Karpas-422 (cell line): ENCODE results near the gene LAMTOR2. TPM values are rescaled to one million over a fixed set of nuclear protein-coding genes. Genes with fewer than 3 reads are reported as not detected.

Source experiments
- DNase-seq: peaks from one replicate; pipeline ENCODE4 v3.0.0-alpha.2; 2015
- H2AFZ ChIP-seq: fragments of 200-600 bp; sonication (generic); 2 replicates; pipeline ENCODE4 v1.6.1; 2014; ENCODE audit warnings: antibody characterized with exemption, low read length, mixed read lengths
- H3K27ac ChIP-seq: fragments of 200-600 bp; sonication (generic); 2 replicates; pipeline ENCODE4 v1.5.1; 2014; ENCODE audit warnings: mild to moderate bottlenecking, low read length, moderate library complexity
- H3K27me3 ChIP-seq: fragments of 200-600 bp; sonication (generic); 2 replicates; pipeline ENCODE4 v1.6.1; 2014; ENCODE audit warnings: low read length, mixed read lengths
- H3K36me3 ChIP-seq: fragments of 200-600 bp; sonication (generic); 2 replicates; pipeline ENCODE4 v1.6.1; 2014; ENCODE audit warnings: low read length, mixed read lengths; ENCODE audit not compliant: insufficient read depth
- H3K4me1 ChIP-seq: fragments of 200-600 bp; sonication (generic); 2 replicates; pipeline ENCODE4 v1.6.1; 2014; ENCODE audit warnings: mild to moderate bottlenecking, low read length, mixed read lengths
- H3K4me2 ChIP-seq: fragments of 200-600 bp; sonication (generic); 2 replicates; pipeline ENCODE4 v1.6.1; 2014; ENCODE audit warnings: low read length, low read depth, mild to moderate bottlenecking; ENCODE audit not compliant: poor library complexity, severe bottlenecking
- H3K4me3 ChIP-seq: fragments of 200-600 bp; sonication (generic); 2 replicates; pipeline ENCODE4 v1.5.1; 2014; ENCODE audit warnings: mild to moderate bottlenecking, antibody characterized with exemption, low read length, mixed read lengths
- H3K79me2 ChIP-seq: fragments of 200-600 bp; sonication (generic); 2 replicates; pipeline ENCODE4 v1.6.1; 2014; ENCODE audit warnings: mild to moderate bottlenecking, low read length, mixed read lengths
- H3K9ac ChIP-seq: fragments of 200-600 bp; sonication (generic); 2 replicates; pipeline ENCODE4 v1.6.0; 2014; ENCODE audit warnings: low read length
- H3K9me2 ChIP-seq: fragments of 200-600 bp; sonication (generic), shearing (Covaris generic); replicated peaks from 2 replicates; pipeline ENCODE4 v1.6.0; 2014; ENCODE audit warnings: mild to moderate bottlenecking, low read length, moderate library complexity; ENCODE audit not compliant: insufficient read depth
- H3K9me3 ChIP-seq: fragments of 300-700, 200-600 bp; sonication (generic); 2 replicates; pipeline ENCODE4 v1.6.1; 2014; ENCODE audit warnings: low read length, mixed read lengths
- H4K20me1 ChIP-seq: fragments of 200-600 bp; sonication (generic); 2 replicates; pipeline ENCODE4 v1.6.1; 2014; ENCODE audit warnings: mild to moderate bottlenecking, antibody characterized with exemption, low read length, low read depth; ENCODE audit not compliant: insufficient read depth
- total RNA-seq: library from RNA; depleted of rRNA; stranded (reverse); fragments of >200 nt; shearing (Covaris generic); gene quantifications from 2 replicates; pipeline ENCODE4 v1.2.3, GENCODE V29; 2014; ENCODE audit warnings: low replicate concordance

Gene LAMTOR2
- total RNA-seq, 1 experiment from 2014 or later, result 106 TPM

DNA sequence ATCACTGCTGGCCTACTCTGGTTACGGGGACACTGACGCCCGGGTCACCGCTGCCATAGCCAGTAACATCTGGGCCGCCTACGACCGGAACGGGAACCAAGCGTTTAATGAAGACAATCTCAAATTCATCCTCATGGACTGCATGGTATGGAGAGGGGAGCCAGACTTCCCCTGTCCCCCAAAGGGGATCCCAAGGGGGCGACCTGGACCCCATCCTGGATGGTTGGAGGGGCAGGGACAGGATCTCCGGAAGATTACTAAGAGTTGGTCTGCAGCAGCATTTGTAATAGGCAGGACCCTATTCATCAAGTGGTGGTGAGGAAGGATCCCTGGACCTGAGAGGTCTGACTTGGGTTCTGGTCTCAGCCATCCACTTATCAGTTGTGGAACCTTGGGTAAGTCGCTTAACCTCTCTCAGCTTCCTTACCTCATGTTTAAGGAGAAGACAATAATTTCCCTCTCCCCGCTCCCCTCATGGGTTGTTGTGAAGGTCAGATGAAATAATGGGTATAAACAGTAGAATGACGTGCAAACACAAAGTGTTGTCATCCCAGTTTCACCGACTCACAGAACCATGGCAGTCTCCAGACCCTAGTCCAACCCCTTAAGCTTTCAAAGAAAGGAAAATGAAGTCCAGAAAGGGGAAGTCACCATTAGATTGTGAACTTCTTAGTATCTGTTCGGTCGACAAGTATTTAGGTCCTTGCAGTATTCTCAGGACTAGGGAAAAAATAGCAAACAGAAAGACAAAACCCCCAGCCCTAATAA lies 883 bp downstream of the LAMTOR2 start:
- Histone ChIP-seq H3K79me2 (peaks cover 38% of the 10 kb centered on the region), H4K20me1 (peaks cover 5% of the 10 kb centered on the region; the same call in 1 of the 2 replicates), H3K4me2 (peak overlapping the region; percentile 80), H3K9me2 (no peaks in the 10 kb centered on the region), H3K4me3 (peak overlapping the region; percentile 92), H3K9ac (peak overlapping the region; percentile 82), H3K27me3 (no peaks in the 10 kb centered on the region), H3K27ac (peak overlapping the region; percentile 29; the same call in 1 of the 2 replicates), H2AFZ (no peak overlapping the region; the same call in 1 of the 2 replicates), H3K36me3 (no peaks in the 10 kb centered on the region), H3K4me1 (peaks cover 19% of the 10 kb centered on the region), H3K9me3 (no peaks in the 10 kb centered on the region)
- DNase-seq, result peak; percentile 59

- H3K9me2 ChIP-seq, result no peaks in the 10 kb centered on the region
- H3K27ac ChIP-seq, result no peak overlapping the region
- H3K9me3 ChIP-seq, result no peaks in the 10 kb centered on the region
- no peaks in the 10 kb centered on the region for H4K20me1 ChIP-seq
- H3K79me2 ChIP-seq, result peaks cover 32% of the 10 kb centered on the region
- no peak overlapping the region for H3K4me3 ChIP-seq
- H3K4me1 ChIP-seq, result peaks cover 19% of the 10 kb centered on the region
- H3K27me3 ChIP-seq, result no peaks in the 10 kb centered on the region
- peak overlapping the region; percentile 80 for H3K4me2 ChIP-seq
- no peak overlapping the region for H3K9ac ChIP-seq
- H3K36me3 ChIP-seq, result no peaks in the 10 kb centered on the region
- H2AFZ ChIP-seq, result no peak overlapping the region
- DNase-seq, result no peak
Measured at GRCh38 chr1:156056326-156056849, 1.8 kb downstream of the LAMTOR2 start.

DNA sequence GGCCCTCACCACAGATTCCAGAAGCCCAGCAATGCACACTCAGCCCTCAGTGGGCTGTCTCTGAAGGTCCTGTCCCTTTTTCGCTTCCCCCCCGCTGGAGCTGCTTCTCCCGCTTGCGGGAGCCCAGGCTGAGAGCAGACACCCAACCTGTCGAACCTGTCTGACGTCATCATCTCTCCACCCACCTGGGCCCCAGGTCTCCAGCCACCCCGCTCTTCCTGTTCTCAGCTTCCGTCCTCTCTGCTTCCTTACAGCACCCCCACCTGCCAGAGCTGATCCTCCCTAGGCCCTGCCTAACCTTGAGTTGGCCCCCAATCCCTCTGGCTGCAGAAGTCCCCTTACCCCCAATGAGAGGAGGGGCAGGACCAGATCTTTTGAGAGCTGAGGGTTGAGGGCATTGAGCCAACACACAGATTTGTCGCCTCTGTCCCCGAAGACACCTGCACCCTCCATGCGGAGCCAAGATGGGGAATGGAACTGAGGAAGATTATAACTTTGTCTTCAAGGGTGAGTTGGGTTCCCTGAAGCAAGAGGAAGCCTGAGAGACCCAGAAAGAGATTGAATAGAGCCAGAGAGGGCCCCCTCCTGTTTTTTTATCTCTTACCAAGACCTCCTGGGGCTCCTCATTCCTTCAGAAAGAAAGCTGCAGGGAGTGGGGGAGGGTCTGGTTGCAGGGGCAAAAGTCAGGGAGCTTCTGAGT lies 6.5 kb downstream of the LAMTOR2 start, which contains the start of gene RAB25:
TSS of gene RAB25 (plus strand) at position 224 of the 700 bp plus-strand sequence. CDS start at position 465, 241 bp downstream.
- no peaks in the 10 kb centered on the region for H3K27me3 ChIP-seq
- no peaks in the 10 kb centered on the region for H3K9me2 ChIP-seq
- no peak within 1 kb of the TSS for H3K4me3 ChIP-seq
- no peak for DNase-seq
- H3K4me2 ChIP-seq, result no peak within 1 kb of the TSS
- no peaks in the 10 kb centered on the region for H4K20me1 ChIP-seq
- H3K79me2 ChIP-seq, result no peaks in the 10 kb centered on the region
- H3K4me1 ChIP-seq, result no peaks in the 10 kb centered on the region
- no peak within 1 kb of the TSS for H3K27ac ChIP-seq
- no peak within 1 kb of the TSS for H2AFZ ChIP-seq
- H3K9ac ChIP-seq, result no peak within 1 kb of the TSS
- H3K36me3 ChIP-seq, result no peaks in the 10 kb centered on the region
- H3K9me3 ChIP-seq, result no peaks in the 10 kb centered on the region

GRCh38 chr1:156062189-156062588 lies 7.6 kb downstream of the LAMTOR2 start:
- H3K4me3 ChIP-seq, result no peak overlapping the region
- H3K9ac ChIP-seq, result no peak overlapping the region
- H3K36me3 ChIP-seq, result no peaks in the 10 kb centered on the region
- H3K4me1 ChIP-seq, result no peaks in the 10 kb centered on the region
- H3K27ac ChIP-seq, result no peak overlapping the region
- H4K20me1 ChIP-seq, result no peaks in the 10 kb centered on the region
- H3K27me3 ChIP-seq, result no peaks in the 10 kb centered on the region
- no peaks in the 10 kb centered on the region for H3K9me3 ChIP-seq
- no peaks in the 10 kb centered on the region for H3K9me2 ChIP-seq
- DNase-seq, result no peak
- H3K79me2 ChIP-seq, result no peaks in the 10 kb centered on the region
- H2AFZ ChIP-seq, result no peak overlapping the region
- H3K4me2 ChIP-seq, result no peak overlapping the region

- Histone ChIP-seq H3K79me2 (no peaks in the 10 kb centered on the region), H3K4me2 (no peak overlapping the region), H4K20me1 (no peaks in the 10 kb centered on the region), H3K36me3 (no peaks in the 10 kb centered on the region), H2AFZ (no peak overlapping the region), H3K9me2 (no peaks in the 10 kb centered on the region), H3K9ac (no peak overlapping the region), H3K9me3 (no peaks in the 10 kb centered on the region), H3K27me3 (no peaks in the 10 kb centered on the region), H3K4me3 (no peak overlapping the region), H3K27ac (no peak overlapping the region), H3K4me1 (no peaks in the 10 kb centered on the region)
- DNase-seq, result no peak
Measured at GRCh38 chr1:156063997-156064285, 9.4 kb downstream of the LAMTOR2 start.

DNA sequence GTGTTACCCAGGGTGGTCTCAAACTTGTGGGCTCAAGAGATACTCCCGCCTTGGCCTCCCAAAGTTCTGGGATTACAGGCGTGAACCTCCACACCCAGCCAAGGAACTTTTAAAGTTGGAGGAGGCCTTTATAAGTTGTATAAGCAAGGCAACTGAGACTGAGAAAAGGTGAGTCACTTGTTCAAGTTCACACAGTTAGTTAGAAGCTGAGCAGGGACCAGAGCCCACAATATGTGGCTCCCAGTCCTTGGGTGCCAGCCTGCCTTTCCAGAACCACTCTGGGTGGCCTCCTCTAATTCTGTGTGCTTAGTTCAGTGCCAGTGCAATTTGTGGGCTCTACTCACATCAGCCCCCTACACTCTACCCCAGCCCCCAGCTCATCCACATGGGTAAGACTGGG lies 10.0 kb downstream of the LAMTOR2 start:
- Histone ChIP-seq H3K9me3 (no peaks in the 10 kb centered on the region), H3K4me3 (no peak overlapping the region), H4K20me1 (no peaks in the 10 kb centered on the region), H2AFZ (no peak overlapping the region), H3K4me2 (no peak overlapping the region), H3K9ac (no peak overlapping the region), H3K4me1 (no peaks in the 10 kb centered on the region), H3K27me3 (no peaks in the 10 kb centered on the region), H3K79me2 (no peaks in the 10 kb centered on the region), H3K9me2 (no peaks in the 10 kb centered on the region), H3K36me3 (no peaks in the 10 kb centered on the region), H3K27ac (no peak overlapping the region)
- DNase-seq, result no peak

- H4K20me1 ChIP-seq, result no peaks in the 10 kb centered on the region
- no peak overlapping the region for H3K4me3 ChIP-seq
- H3K27me3 ChIP-seq, result no peaks in the 10 kb centered on the region
- H3K4me2 ChIP-seq, result no peak overlapping the region
- no peaks in the 10 kb centered on the region for H3K4me1 ChIP-seq
- H3K36me3 ChIP-seq, result no peaks in the 10 kb centered on the region
- no peaks in the 10 kb centered on the region for H3K9me3 ChIP-seq
- no peaks in the 10 kb centered on the region for H3K9me2 ChIP-seq
- no peak for DNase-seq
- no peaks in the 10 kb centered on the region for H3K79me2 ChIP-seq
- no peak overlapping the region for H3K27ac ChIP-seq
- no peak overlapping the region for H3K9ac ChIP-seq
- no peak overlapping the region for H2AFZ ChIP-seq
Measured at GRCh38 chr1:156065212-156065611, 10.6 kb downstream of the LAMTOR2 start.

DNA sequence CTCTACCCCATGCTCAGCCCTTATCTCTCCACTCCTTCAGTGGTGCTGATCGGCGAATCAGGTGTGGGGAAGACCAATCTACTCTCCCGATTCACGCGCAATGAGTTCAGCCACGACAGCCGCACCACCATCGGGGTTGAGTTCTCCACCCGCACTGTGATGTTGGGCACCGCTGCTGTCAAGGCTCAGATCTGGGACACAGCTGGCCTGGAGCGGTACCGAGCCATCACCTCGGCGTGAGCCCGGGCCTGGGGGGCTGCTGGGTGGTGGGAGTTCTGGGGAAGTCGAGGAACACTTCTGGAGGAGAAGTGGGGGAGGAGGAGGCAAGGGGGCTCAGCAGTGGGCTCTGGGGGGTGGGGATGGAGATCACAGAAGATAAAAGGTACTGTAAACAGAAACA lies 11.3 kb downstream of the LAMTOR2 start:
- Histone ChIP-seq H3K27ac (no peak overlapping the region), H4K20me1 (no peaks in the 10 kb centered on the region), H3K9ac (no peak overlapping the region)

More for the DNA sequence above, 11.3 kb downstream of the LAMTOR2 start:
- no peaks in the 10 kb centered on the region for H3K4me1 ChIP-seq
- no peaks in the 10 kb centered on the region for H3K36me3 ChIP-seq
- H3K4me2 ChIP-seq, result no peak overlapping the region
- no peak for DNase-seq
- H3K79me2 ChIP-seq, result no peaks in the 10 kb centered on the region
- H3K27me3 ChIP-seq, result no peaks in the 10 kb centered on the region
- H3K9me3 ChIP-seq, result no peaks in the 10 kb centered on the region
- H2AFZ ChIP-seq, result no peak overlapping the region
- H3K9me2 ChIP-seq, result no peaks in the 10 kb centered on the region
- H3K4me3 ChIP-seq, result no peak overlapping the region
